ENCODE results near the gene EPHB4. TPM values are rescaled to one million over a fixed set of nuclear protein-coding genes. Genes with fewer than 3 reads are reported as not detected.
A peak's percentile ranks its signal among the peaks of the same experiment; 100 is the strongest.

Gene EPHB4
- total RNA-seq, 1 experiment from 2014 or later, result 120 TPM

DNA sequence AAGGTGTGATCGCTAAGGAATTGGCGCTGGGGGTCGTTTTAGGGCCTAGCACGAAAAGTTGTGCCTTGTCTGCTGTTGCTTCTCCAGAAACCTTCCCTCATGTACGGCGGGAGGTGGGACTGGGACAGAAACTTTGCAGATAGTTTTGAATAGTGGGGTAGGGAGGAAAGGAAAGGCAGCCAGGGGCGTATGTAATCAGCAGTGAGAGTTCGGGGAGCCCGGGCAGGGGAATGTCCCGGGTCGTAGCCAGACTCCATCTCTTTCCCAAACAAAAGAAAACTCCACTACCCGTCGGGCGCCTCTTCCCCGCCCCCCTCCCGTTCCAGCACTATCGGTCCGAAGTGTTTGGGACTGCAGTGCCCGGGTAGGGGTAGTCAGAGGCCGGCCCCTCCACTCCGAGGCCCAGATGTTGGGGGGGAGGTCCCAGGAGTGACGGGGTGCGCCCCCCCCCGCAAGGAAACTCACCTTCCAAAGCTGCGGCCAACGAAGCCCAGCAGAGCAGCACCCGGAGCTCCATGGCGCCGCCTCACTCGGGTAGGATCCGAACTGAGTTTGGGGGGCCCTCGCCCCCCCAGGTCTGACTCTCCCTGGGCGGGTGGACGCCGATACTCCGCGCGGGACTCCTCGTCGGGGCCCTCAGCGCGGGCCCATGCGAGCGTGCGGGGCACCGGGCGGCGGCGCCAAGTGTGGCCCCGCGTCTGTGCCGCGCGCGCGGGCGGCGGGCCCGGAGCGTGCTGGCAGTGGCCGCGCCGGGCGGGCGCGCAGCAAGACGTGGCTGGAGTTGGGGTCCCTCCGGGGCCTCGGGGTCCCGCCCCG is 601 bp downstream of the EPHB4 start:
- ATAC-seq (no peak), DNase-seq (ENCODE audit: low spot score) (peak; percentile 31)
- no peaks in the 10 kb centered on the region for H3K27me3 Mint-ChIP-seq (ENCODE audit: low read depth)
- H3K27ac Mint-ChIP-seq, result peak overlapping the region; percentile 80
- no peaks in the 10 kb centered on the region for H3K9me3 Mint-ChIP-seq
- peaks cover 19% of the 10 kb centered on the region for H3K36me3 Mint-ChIP-seq
- H3K4me3 Mint-ChIP-seq, result peak overlapping the region; percentile 98
- POLR2A ChIA-PET, result interaction anchor here (0.5 to 3.7 kb wide), 19 partner anchors 9 to 611 kb away, joined by 3 to 53 read pairs (median 4); partner anchors contain the start of genes FBXO24, GIGYF1, LRCH4 and NYAP1
- H3K4me1 Mint-ChIP-seq, result peaks cover 28% of the 10 kb centered on the region
- CTCF ChIA-PET, result interaction anchor here (0.6 to 5.8 kb wide), 20 partner anchors 7 to 381 kb away, joined by 3 to 96 read pairs (median 4); partner anchors contain the start of genes FBXO24, POP7, SLC12A9 and SRRT
- TF ChIP-seq ELF4 (CRISPR knock-in tag; IDR thresholded peaks at IDR 0.05; ENCODE audit: low read depth) (no peak), NFYB (CRISPR knock-in tag; conservative IDR thresholded peaks at IDR 0.05; ENCODE audit: low read depth) (no peak), ZBTB21 (CRISPR knock-in tag; IDR thresholded peaks at IDR 0.05; ENCODE audit: borderline replicate concordance) (no peak), ZNF138 (CRISPR knock-in tag; conservative IDR thresholded peaks at IDR 0.05) (no peak), ATF6 (CRISPR knock-in tag; IDR thresholded peaks at IDR 0.05) (no peak), STAT6 (CRISPR knock-in tag; conservative IDR thresholded peaks at IDR 0.05; ENCODE audit: low read depth) (no peak), FOXK1 (CRISPR knock-in tag; IDR thresholded peaks at IDR 0.05) (no peak), E2F4 (CRISPR knock-in tag; IDR thresholded peaks at IDR 0.05; ENCODE audit: borderline replicate concordance, low read depth) (no peak), MAX (CRISPR knock-in tag; IDR thresholded peaks at IDR 0.05) (no peak), GRHL2 (CRISPR knock-in tag; IDR thresholded peaks at IDR 0.05; ENCODE audit: insufficient replicate concordance, severe bottlenecking) (no peak), RORB (CRISPR knock-in tag; IDR thresholded peaks at IDR 0.05) (no peak), ARID4B (CRISPR knock-in tag; IDR thresholded peaks at IDR 0.05; ENCODE audit: borderline replicate concordance) (no peak)
- TF ChIP-seq, protein P1, sequence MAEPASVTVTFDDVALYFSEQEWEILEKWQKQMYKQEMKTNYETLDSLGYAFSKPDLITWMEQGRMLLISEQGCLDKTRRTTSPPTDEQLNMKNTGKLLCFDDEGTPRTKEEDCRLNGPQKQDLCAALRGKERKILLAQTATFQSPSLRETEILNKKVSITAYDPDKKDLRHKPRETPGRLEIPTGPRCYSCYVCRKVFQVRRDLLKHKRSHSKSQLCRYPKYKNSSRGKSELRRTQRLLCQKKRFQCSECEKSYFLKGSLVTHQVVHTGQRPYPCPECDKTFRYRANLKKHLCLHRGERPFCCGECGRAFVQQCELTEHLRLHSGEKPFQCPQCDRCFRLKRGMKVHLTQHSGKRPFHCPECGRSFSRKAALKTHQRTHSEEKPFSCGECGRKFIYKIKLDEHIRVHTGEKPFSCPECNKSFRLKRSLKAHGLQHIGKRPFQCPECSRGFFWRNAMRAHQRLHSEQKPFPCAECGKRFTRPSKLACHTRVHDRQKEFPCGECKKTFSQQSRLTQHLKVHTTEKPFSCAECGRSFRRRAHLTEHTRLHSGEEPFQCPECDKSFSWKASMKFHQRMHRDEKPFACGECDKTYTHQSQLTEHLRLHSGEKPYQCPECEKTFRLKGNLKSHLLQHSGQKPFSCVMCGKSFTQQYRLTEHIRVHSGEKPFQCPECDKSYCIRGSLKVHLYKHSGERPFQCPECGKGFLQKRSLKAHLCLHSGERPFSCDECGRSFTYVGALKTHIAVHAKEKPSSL (CRISPR knock-in tag; conservative IDR thresholded peaks at IDR 0.05), result no peak
- TF ChIP-seq, protein P2, sequence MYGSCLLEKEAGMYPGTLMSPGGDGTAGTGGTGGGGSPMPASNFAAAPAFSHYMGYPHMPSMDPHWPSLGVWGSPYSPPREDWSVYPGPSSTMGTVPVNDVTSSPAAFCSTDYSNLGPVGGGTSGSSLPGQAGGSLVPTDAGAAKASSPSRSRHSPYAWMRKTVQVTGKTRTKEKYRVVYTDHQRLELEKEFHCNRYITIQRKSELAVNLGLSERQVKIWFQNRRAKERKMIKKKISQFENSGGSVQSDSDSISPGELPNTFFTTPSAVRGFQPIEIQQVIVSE (CRISPR knock-in tag; IDR thresholded peaks at IDR 0.05; ENCODE audit: borderline replicate concordance), result no peak
- TF ChIP-seq, protein P3, sequence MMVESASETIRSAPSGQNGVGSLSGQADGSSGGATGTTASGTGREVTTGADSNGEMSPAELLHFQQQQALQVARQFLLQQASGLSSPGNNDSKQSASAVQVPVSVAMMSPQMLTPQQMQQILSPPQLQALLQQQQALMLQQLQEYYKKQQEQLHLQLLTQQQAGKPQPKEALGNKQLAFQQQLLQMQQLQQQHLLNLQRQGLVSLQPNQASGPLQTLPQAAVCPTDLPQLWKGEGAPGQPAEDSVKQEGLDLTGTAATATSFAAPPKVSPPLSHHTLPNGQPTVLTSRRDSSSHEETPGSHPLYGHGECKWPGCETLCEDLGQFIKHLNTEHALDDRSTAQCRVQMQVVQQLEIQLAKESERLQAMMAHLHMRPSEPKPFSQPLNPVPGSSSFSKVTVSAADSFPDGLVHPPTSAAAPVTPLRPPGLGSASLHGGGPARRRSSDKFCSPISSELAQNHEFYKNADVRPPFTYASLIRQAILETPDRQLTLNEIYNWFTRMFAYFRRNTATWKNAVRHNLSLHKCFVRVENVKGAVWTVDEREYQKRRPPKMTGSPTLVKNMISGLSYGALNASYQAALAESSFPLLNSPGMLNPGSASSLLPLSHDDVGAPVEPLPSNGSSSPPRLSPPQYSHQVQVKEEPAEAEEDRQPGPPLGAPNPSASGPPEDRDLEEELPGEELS (CRISPR knock-in tag; IDR thresholded peaks at IDR 0.05), result no peak
- TF ChIP-seq, protein P4, sequence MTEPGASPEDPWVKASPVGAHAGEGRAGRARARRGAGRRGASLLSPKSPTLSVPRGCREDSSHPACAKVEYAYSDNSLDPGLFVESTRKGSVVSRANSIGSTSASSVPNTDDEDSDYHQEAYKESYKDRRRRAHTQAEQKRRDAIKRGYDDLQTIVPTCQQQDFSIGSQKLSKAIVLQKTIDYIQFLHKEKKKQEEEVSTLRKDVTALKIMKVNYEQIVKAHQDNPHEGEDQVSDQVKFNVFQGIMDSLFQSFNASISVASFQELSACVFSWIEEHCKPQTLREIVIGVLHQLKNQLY (CRISPR knock-in tag; IDR thresholded peaks at IDR 0.05), result no peak
